Stomach (tissue), 4 donors: ENCODE measurements around the gene SUSD6.

Experiments used
- CTCF ChIP-seq, 7 experiments: fragments of 450-650 bp in 4 of 7; fragments of 200-600 bp in 3 of 7; sonication (generic) in 3 of 7; IDR thresholded peaks; one replicate each; pipeline ENCODE4 v1.5.1; 2016 to 2019; ENCODE audit warnings: antibody characterized with exemption in 7 of 7, control low read depth in 2 of 7, mild to moderate bottlenecking in 1 of 7
- POLR2AphosphoS5 ChIP-seq, 3 donors: sonication (generic); formaldehyde crosslinking; IDR thresholded peaks; one replicate each; pipeline ENCODE4 v1.6.1; 2016; ENCODE audit warnings: antibody characterized with exemption in 3 of 3

GRCh38 chr14:69579476-69579875 lies 31.9 kb upstream of the SUSD6 start:
- no peak for TF ChIP-seq POLR2AphosphoS5 (IDR thresholded peaks at IDR 0.05)
- no peak for TF ChIP-seq CTCF (IDR thresholded peaks at IDR 0.05)
